ENCODE results near the gene CCDC88C. TPM values are rescaled to one million over a fixed set of nuclear protein-coding genes. Genes with fewer than 3 reads are reported as not detected.

The CCDC88C gene
- total RNA-seq, 1 donor = under 0.01 TPM

- DNase-seq (ENCODE audit: low read depth) = no peak
- no peak for TF ChIP-seq CTCF (IDR thresholded peaks at IDR 0.05; ENCODE audit: insufficient read depth, low read length)
- no peak overlapping the region for H3K4me3 ChIP-seq (ENCODE audit: low read depth, low read length)
These were observed 7.4 kb upstream of the CCDC88C start for GRCh38 chr14:91424813-91425530.

GRCh38 chr14:91420686-91421085, 3.1 kb upstream of the CCDC88C start:
- no peak overlapping the region for H3K4me3 ChIP-seq (ENCODE audit: low read depth, low read length)
- TF ChIP-seq CTCF (IDR thresholded peaks at IDR 0.05; ENCODE audit: insufficient read depth, low read length) = no peak
- no peak for DNase-seq (ENCODE audit: low read depth)

GRCh38 chr14:91419451-91419850, 1.8 kb upstream of the CCDC88C start:
- no peak for TF ChIP-seq CTCF (IDR thresholded peaks at IDR 0.05; ENCODE audit: insufficient read depth, low read length)
- no peak for DNase-seq (ENCODE audit: low read depth)
- no peak overlapping the region for H3K4me3 ChIP-seq (ENCODE audit: low read depth, low read length)

- no peak for DNase-seq (ENCODE audit: low read depth)
- TF ChIP-seq CTCF (IDR thresholded peaks at IDR 0.05; ENCODE audit: insufficient read depth, low read length) = no peak
- no peak overlapping the region for H3K4me3 ChIP-seq (ENCODE audit: low read depth, low read length)
These were observed 1.4 kb upstream of the CCDC88C start for GRCh38 chr14:91419044-91419397.

GRCh38 chr14:91418387-91419043, 895 bp upstream of the CCDC88C start:
- TF ChIP-seq CTCF (IDR thresholded peaks at IDR 0.05; ENCODE audit: insufficient read depth, low read length) = peak; percentile 97
- DNase-seq (ENCODE audit: low read depth) = peak; percentile 52
- H3K4me3 ChIP-seq (ENCODE audit: low read depth, low read length) = peak overlapping the region; percentile 46

GRCh38 chr14:91417983-91418386, 365 bp upstream of the CCDC88C start:
- peak overlapping the region; percentile 14 for H3K4me3 ChIP-seq (ENCODE audit: low read depth, low read length)
- TF ChIP-seq CTCF (IDR thresholded peaks at IDR 0.05; ENCODE audit: insufficient read depth, low read length) = no peak
- DNase-seq (ENCODE audit: low read depth) = no peak

Measured in fibroblast of the aortic adventitia (primary cell).